DOHH2 (cell line): ENCODE data around the gene PRICKLE1.
"Not testable (repeated sequence)": the region's sequence is repeated elsewhere in the genome, so short reads cannot be mapped to it uniquely, and the experiment has no call there.

Experiments used
- H3F3A ChIP-seq: fragments of 200-600 bp; sonication (generic), shearing (Covaris generic); 2 replicates; pipeline ENCODE4 v1.6.0; 2016; ENCODE audit warnings: antibody characterized with exemption, mild to moderate bottlenecking; ENCODE audit not compliant: control insufficient read depth, insufficient read depth
- H3K27ac ChIP-seq: fragments of 200-600 bp; sonication (generic); 2 replicates; pipeline ENCODE4 v1.5.1; 2014; ENCODE audit warnings: low read depth, mild to moderate bottlenecking, low read length, moderate library complexity
- H3K27me3 ChIP-seq: fragments of 200-600 bp; sonication (generic); 2 replicates; pipeline ENCODE4 v1.6.1; 2014; ENCODE audit warnings: mild to moderate bottlenecking, low read length, mixed read lengths; ENCODE audit not compliant: control insufficient read depth
- H3K36me3 ChIP-seq: fragments of 200-600 bp; sonication (generic); 2 replicates; pipeline ENCODE4 v1.6.1; 2014; ENCODE audit warnings: mild to moderate bottlenecking, low read length, moderate library complexity, mixed read lengths; ENCODE audit not compliant: control insufficient read depth
- H3K4me1 ChIP-seq: fragments of 200-600 bp; sonication (generic); 2 replicates; pipeline ENCODE4 v1.6.1; 2014; ENCODE audit warnings: mild to moderate bottlenecking, low read length, mixed read lengths; ENCODE audit not compliant: control insufficient read depth
- H3K4me2 ChIP-seq: fragments of 200-600 bp; sonication (generic); 2 replicates; pipeline ENCODE4 v1.6.0; 2014; ENCODE audit warnings: mild to moderate bottlenecking, low read length, moderate library complexity
- H3K4me3 ChIP-seq: fragments of 200-600 bp; sonication (generic); 2 replicates; pipeline ENCODE4 v1.5.1; 2014; ENCODE audit warnings: mild to moderate bottlenecking, low read length, mixed read lengths
- H3K79me2 ChIP-seq: fragments of 200-600 bp; sonication (generic); 2 replicates; pipeline ENCODE4 v1.6.1; 2014; ENCODE audit warnings: mild to moderate bottlenecking, low read length, mixed read lengths; ENCODE audit not compliant: control insufficient read depth
- H3K9me2 ChIP-seq: fragments of 200-600 bp; sonication (generic); replicated peaks from 2 replicates; pipeline ENCODE4 v1.6.1; 2014; ENCODE audit warnings: mild to moderate bottlenecking, low read length, mixed read lengths; ENCODE audit not compliant: control insufficient read depth
- H3K9me3 ChIP-seq: fragments of 200-600 bp; sonication (generic); 2 replicates; pipeline ENCODE4 v1.6.1; 2014; ENCODE audit warnings: antibody characterized with exemption, low read length, mixed read lengths; ENCODE audit not compliant: control insufficient read depth, insufficient read depth
- H4K20me1 ChIP-seq: fragments of 200-600 bp; sonication (generic); 2 replicates; pipeline ENCODE4 v1.6.0; 2014; ENCODE audit warnings: low read depth, mild to moderate bottlenecking, antibody characterized with exemption, low read length, moderate library complexity; ENCODE audit not compliant: control insufficient read depth, insufficient read depth
- EZH2phosphoT487 ChIP-seq: fragments of 200-600 bp; sonication (generic); IDR thresholded peaks from 2 replicates; pipeline ENCODE4 v1.6.1; 2017; ENCODE audit warnings: borderline replicate concordance, mild to moderate bottlenecking, antibody characterized with exemption, low read length, moderate library complexity, mixed read lengths
- TF ChIP-seq, protein P1 (sequence below): fragments of 200-600 bp; sonication (generic); IDR thresholded peaks from one replicate; pipeline ENCODE4 v1.5.1; 2014; ENCODE audit warnings: antibody characterized with exemption, mild to moderate bottlenecking, low read depth, low read length; ENCODE audit not compliant: poor library complexity, severe bottlenecking

The PRICKLE1 gene

DNA sequence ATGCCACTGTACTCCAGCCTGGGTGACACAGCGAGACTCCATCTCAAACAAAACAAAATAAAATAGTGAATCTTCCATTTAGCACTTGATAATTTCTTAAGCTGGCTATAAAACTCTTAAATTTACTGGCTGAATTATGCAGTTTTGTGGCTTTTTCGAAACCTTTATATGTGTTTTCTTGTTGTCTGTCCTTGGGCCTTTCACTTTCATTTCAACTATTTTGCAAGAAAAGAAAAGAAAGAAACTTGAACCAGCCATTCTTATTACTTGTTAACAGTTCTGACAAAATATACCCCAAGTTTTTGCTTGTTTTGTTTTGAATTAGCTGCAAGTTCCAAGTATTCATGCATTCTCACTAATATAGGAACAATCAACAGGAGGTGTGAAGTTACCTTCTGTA, 42.8 kb downstream of the PRICKLE1 start:
- Histone ChIP-seq H3K4me1 (no peaks in the 10 kb centered on the region), H3K36me3 (no peaks in the 10 kb centered on the region), H3F3A (no peaks in the 10 kb centered on the region), H3K9me3 (no peaks in the 10 kb centered on the region), H4K20me1 (no peaks in the 10 kb centered on the region), H3K9me2 (no peaks in the 10 kb centered on the region), H3K27ac (no peak overlapping the region), H3K4me3 (no peak overlapping the region), H3K27me3 (peaks cover 10% of the 10 kb centered on the region), H3K79me2 (no peaks in the 10 kb centered on the region), H3K4me2 (no peak overlapping the region)
- TF ChIP-seq, protein P1, sequence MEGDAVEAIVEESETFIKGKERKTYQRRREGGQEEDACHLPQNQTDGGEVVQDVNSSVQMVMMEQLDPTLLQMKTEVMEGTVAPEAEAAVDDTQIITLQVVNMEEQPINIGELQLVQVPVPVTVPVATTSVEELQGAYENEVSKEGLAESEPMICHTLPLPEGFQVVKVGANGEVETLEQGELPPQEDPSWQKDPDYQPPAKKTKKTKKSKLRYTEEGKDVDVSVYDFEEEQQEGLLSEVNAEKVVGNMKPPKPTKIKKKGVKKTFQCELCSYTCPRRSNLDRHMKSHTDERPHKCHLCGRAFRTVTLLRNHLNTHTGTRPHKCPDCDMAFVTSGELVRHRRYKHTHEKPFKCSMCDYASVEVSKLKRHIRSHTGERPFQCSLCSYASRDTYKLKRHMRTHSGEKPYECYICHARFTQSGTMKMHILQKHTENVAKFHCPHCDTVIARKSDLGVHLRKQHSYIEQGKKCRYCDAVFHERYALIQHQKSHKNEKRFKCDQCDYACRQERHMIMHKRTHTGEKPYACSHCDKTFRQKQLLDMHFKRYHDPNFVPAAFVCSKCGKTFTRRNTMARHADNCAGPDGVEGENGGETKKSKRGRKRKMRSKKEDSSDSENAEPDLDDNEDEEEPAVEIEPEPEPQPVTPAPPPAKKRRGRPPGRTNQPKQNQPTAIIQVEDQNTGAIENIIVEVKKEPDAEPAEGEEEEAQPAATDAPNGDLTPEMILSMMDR, result no peak
- no peak for TF ChIP-seq EZH2phosphoT487

DNA sequence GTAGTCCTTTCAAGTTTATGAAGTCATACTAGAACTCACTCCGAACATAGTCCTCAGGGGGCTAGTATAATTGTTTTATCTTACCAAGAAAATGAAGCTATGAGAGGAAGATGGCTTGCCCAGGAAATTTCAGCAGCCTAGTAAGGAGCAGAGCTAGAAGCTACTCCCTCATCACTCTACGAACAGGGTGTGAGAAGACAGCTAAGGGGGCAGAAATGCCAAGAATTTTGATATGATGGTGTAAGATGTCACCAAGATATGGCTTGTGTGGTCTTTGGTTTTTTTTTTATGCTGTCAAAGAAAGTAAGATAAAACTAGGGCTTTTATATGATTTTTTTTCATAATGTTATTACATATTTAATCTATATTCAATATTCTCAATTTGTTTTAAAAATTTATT, 47.6 kb downstream of the PRICKLE1 start:
- Histone ChIP-seq H3K4me2 (no peak overlapping the region), H3K79me2 (no peaks in the 10 kb centered on the region), H3K4me1 (no peaks in the 10 kb centered on the region), H3K9me2 (no peaks in the 10 kb centered on the region), H3K4me3 (no peak overlapping the region), H3K9me3 (no peaks in the 10 kb centered on the region), H3K27me3 (peaks cover 5% of the 10 kb centered on the region; the same call in 1 of the 2 replicates), H4K20me1 (no peaks in the 10 kb centered on the region), H3K36me3 (no peaks in the 10 kb centered on the region), H3K27ac (no peak overlapping the region), H3F3A (no peaks in the 10 kb centered on the region)
- no peak for TF ChIP-seq EZH2phosphoT487
- TF ChIP-seq, protein P1, result no peak

DNA sequence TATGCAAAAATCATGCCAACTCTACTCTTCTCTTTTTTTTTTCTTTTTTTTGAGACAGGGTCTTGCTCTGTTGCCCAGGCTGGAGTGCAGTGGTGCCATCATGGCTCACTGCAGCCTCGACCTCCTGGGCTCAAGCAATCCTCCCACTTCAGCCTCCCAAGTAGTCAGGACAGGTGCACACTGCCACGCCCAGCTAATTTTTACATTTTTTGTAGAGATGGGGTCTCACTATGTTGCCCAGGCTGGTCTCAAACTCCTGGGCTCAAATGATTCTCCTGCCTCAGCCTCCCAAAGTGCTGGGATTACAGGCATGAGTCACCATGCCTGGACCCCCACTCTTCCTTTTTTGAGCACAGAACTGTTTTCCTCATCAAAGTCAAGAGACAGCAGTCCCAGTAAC, 48.2 kb downstream of the PRICKLE1 start:
- not testable (repeated sequence) for H3K79me2 ChIP-seq, H3K4me3 ChIP-seq, H3K9me2 ChIP-seq, H3K4me1 ChIP-seq, H3K4me2 ChIP-seq, H3K27ac ChIP-seq, H4K20me1 ChIP-seq, H3K36me3 ChIP-seq, H3F3A ChIP-seq, H3K27me3 ChIP-seq, H3K9me3 ChIP-seq

DNA sequence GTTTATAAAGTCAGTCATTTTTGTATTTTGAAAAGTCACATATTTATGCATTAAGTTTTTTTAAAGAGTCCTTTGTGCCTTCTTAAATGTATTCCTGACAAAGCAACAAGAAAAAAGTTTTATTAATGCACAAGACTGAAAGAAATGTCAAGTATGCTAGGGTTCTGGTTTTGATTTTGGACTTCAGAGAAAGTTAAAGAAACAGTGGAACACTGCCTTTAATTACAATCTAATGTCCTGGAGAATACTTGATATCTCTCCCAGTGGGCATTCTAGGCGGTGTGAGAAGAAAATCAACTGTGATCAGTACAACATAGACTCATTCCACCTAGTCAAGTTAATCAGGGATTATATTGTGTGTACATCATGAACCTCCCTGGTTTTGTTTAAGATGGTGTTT, 49.9 kb downstream of the PRICKLE1 start:
- peaks cover 9% of the 10 kb centered on the region; the same call in 1 of the 2 replicates for H3K27me3 ChIP-seq
- TF ChIP-seq, protein P1, result no peak
- TF ChIP-seq EZH2phosphoT487, result no peak
- H3K4me3 ChIP-seq, result no peak overlapping the region
- no peaks in the 10 kb centered on the region for H3K4me1 ChIP-seq
- H3K36me3 ChIP-seq, result no peaks in the 10 kb centered on the region
- no peak overlapping the region for H3K27ac ChIP-seq
- no peaks in the 10 kb centered on the region for H3K79me2 ChIP-seq
- H3K4me2 ChIP-seq, result no peak overlapping the region
- no peaks in the 10 kb centered on the region for H4K20me1 ChIP-seq
- H3K9me3 ChIP-seq, result no peaks in the 10 kb centered on the region
- no peaks in the 10 kb centered on the region for H3K9me2 ChIP-seq
- H3F3A ChIP-seq, result no peaks in the 10 kb centered on the region
